H9 (cell line): ENCODE measurements around the gene CLN3. TPM values are rescaled to one million over a fixed set of nuclear protein-coding genes. Genes with fewer than 3 reads are reported as not detected.
A peak's percentile ranks its signal among the peaks of the same experiment; 100 is the strongest.

Experiments
- DNase-seq: peaks from one replicate; pipeline ENCODE4 v3.0.0-alpha.2; 2017
- H2AFZ ChIP-seq: one replicate; pipeline ENCODE4 v1.6.1; 2013; ENCODE audit warnings: mild to moderate bottlenecking, low read length, control low read depth, moderate library complexity
- H2AK5ac ChIP-seq: 2 replicates; pipeline ENCODE4 v1.6.1; 2013; ENCODE audit warnings: low read length, control low read depth, mixed read lengths; ENCODE audit not compliant: insufficient read length
- H2BK120ac ChIP-seq: one replicate; pipeline ENCODE4 v1.6.1; 2013; ENCODE audit warnings: low read depth, mild to moderate bottlenecking, low read length, control low read depth, inconsistent platforms; ENCODE audit not compliant: poor library complexity, severe bottlenecking
- H2BK12ac ChIP-seq: 2 replicates; pipeline ENCODE4 v1.6.1; 2013; ENCODE audit warnings: low read length, control low read depth, mixed read lengths, low read depth; ENCODE audit not compliant: insufficient read length
- H2BK15ac ChIP-seq: 2 replicates; pipeline ENCODE4 v1.6.1; 2013; ENCODE audit warnings: low read depth, low read length, control low read depth
- H2BK20ac ChIP-seq: one replicate; pipeline ENCODE4 v1.6.1; 2013; ENCODE audit warnings: low read depth, mild to moderate bottlenecking, low read length, control low read depth, inconsistent platforms; ENCODE audit not compliant: poor library complexity, severe bottlenecking
- H2BK5ac ChIP-seq: 2 replicates; pipeline ENCODE4 v1.6.1; 2013; ENCODE audit warnings: low read length, control low read depth, mixed read lengths; ENCODE audit not compliant: insufficient read length
- H3K14ac ChIP-seq: 2 replicates; pipeline ENCODE4 v1.6.1; 2013; ENCODE audit warnings: low read length, control low read depth; ENCODE audit not compliant: insufficient read depth
- H3K18ac ChIP-seq: 2 replicates; pipeline ENCODE4 v1.6.1; 2013; ENCODE audit warnings: low read depth, mild to moderate bottlenecking, mixed read lengths, low read length, control low read depth; ENCODE audit not compliant: insufficient read length
- H3K23ac ChIP-seq: 2 replicates; pipeline ENCODE4 v1.6.1; 2013; ENCODE audit warnings: low read length, control low read depth, mixed read lengths, low read depth; ENCODE audit not compliant: insufficient read length
- H3K23me2 ChIP-seq: 2 replicates; pipeline ENCODE4 v1.6.1; 2013; ENCODE audit warnings: low read depth, mild to moderate bottlenecking, mixed read lengths, low read length, control low read depth; ENCODE audit not compliant: insufficient read length, poor library complexity, severe bottlenecking
- H3K27ac ChIP-seq: 2 replicates; pipeline ENCODE4 v1.5.1; 2013; ENCODE audit warnings: low read length, control low read depth, mixed read lengths, low read depth; ENCODE audit not compliant: insufficient read length
- H3K27me3 ChIP-seq: 2 replicates; pipeline ENCODE4 v1.6.1; 2013; ENCODE audit warnings: low read length, control low read depth, inconsistent platforms; ENCODE audit not compliant: insufficient read depth
- H3K4ac ChIP-seq: 2 replicates; pipeline ENCODE4 v1.6.1; 2013; ENCODE audit warnings: low read depth, mild to moderate bottlenecking, control low read depth, inconsistent platforms, low read length, moderate library complexity
- H3K4me1 ChIP-seq: 2 replicates; pipeline ENCODE4 v1.6.1; 2013; ENCODE audit warnings: low read length, control low read depth, inconsistent platforms; ENCODE audit not compliant: insufficient read depth
- H3K4me2 ChIP-seq: 2 replicates; pipeline ENCODE4 v1.6.1; 2013; ENCODE audit warnings: low read length, control low read depth, mixed read lengths; ENCODE audit not compliant: insufficient read length, insufficient read depth
- H3K56ac ChIP-seq: 2 replicates; pipeline ENCODE4 v1.6.1; 2013; ENCODE audit warnings: low read depth, mild to moderate bottlenecking, mixed read lengths, low read length, control low read depth; ENCODE audit not compliant: insufficient read length
- H3K79me1 ChIP-seq: 2 replicates; pipeline ENCODE4 v1.6.1; 2013; ENCODE audit warnings: low read depth, mild to moderate bottlenecking, moderate library complexity, low read length, control low read depth, inconsistent platforms; ENCODE audit not compliant: insufficient read depth, poor library complexity, severe bottlenecking
- H3K79me2 ChIP-seq: 2 replicates; pipeline ENCODE4 v1.6.1; 2013; ENCODE audit warnings: low read length, control low read depth, inconsistent platforms; ENCODE audit not compliant: insufficient read depth
- H3K9ac ChIP-seq: 2 replicates; pipeline ENCODE4 v1.6.1; 2013; ENCODE audit warnings: low read length, control low read depth, mixed read lengths; ENCODE audit not compliant: insufficient read length; ENCODE audit errors: extremely low read depth
- H3K9me3 ChIP-seq: one replicate; pipeline ENCODE4 v1.6.1; 2013; ENCODE audit warnings: low read depth, low read length, inconsistent platforms; ENCODE audit not compliant: control insufficient read depth
- H3T11ph ChIP-seq: one replicate; pipeline ENCODE4 v1.6.1; 2013; ENCODE audit warnings: mild to moderate bottlenecking, low read length, control low read depth, inconsistent platforms
- H4K20me1 ChIP-seq: one replicate; pipeline ENCODE4 v1.6.1; 2013; ENCODE audit not compliant: control insufficient read depth, insufficient read length, insufficient read depth
- H4K5ac ChIP-seq: 2 replicates; pipeline ENCODE4 v1.6.1; 2013; ENCODE audit warnings: low read depth, mild to moderate bottlenecking, mixed read lengths, low read length, control low read depth; ENCODE audit not compliant: insufficient read length
- H4K8ac ChIP-seq: replicated peaks from 2 replicates; pipeline ENCODE4 v1.6.1; 2013; ENCODE audit warnings: low read length, control low read depth, mixed read lengths, low read depth; ENCODE audit not compliant: insufficient read length
- H4K91ac ChIP-seq: 2 replicates; pipeline ENCODE4 v1.6.1; 2013; ENCODE audit warnings: low read depth, mild to moderate bottlenecking, moderate library complexity, mixed read lengths, low read length, control low read depth; ENCODE audit not compliant: insufficient read length
- H3K27ac Mint-ChIP-seq, 3 experiments: 2 replicates in 2 of 3; 3 replicates in 1 of 3; pipeline ENCODE4 v1.8.0; 2020 to 2021; ENCODE audit warnings: mixed read lengths in 3 of 3, mild to moderate bottlenecking in 1 of 3, moderate library complexity in 1 of 3
- H3K27me3 Mint-ChIP-seq: 2 replicates; pipeline ENCODE4 v1.8.0; 2021; ENCODE audit warnings: low read depth, mild to moderate bottlenecking, moderate library complexity, mixed read lengths
- H3K36me3 Mint-ChIP-seq, 3 experiments: 2 replicates in 2 of 3; 3 replicates in 1 of 3; pipeline ENCODE4 v1.8.0; 2020 to 2021; ENCODE audit warnings: low read depth in 3 of 3, mixed read lengths in 3 of 3; ENCODE audit not compliant: insufficient read depth in 1 of 3
- H3K4me1 Mint-ChIP-seq, 2 experiments: 2 replicates each; pipeline ENCODE4 v1.8.0; 2020; ENCODE audit warnings: mixed read lengths in 2 of 2
- H3K4me3 Mint-ChIP-seq, 2 experiments: 2 replicates in 1 of 2; 3 replicates in 1 of 2; pipeline ENCODE4 v1.8.0; 2020 to 2021; ENCODE audit warnings: mild to moderate bottlenecking in 2 of 2, mixed read lengths in 2 of 2, moderate library complexity in 1 of 2
- H3K9me3 Mint-ChIP-seq, 2 experiments: 2 replicates in 1 of 2; 3 replicates in 1 of 2; pipeline ENCODE4 v1.8.0; 2020; ENCODE audit warnings: mild to moderate bottlenecking in 2 of 2, mixed read lengths in 2 of 2, moderate library complexity in 1 of 2
- CTCF ChIP-seq: fragments of 200-600 bp; sonication (generic); conservative IDR thresholded peaks from 3 replicates; pipeline ENCODE4 v1.8.0; 2021; ENCODE audit warnings: antibody characterized with exemption, mild to moderate bottlenecking
- WGBS: extraction: QIAGEN DNeasy Blood & Tissue Kit; methylation state at CpG from one replicate; pipeline ENCODE4 v1.1.7; 2013; ENCODE audit warnings: missing lambda C conversion rate, low lambda C conversion rate, mixed read lengths; ENCODE audit not compliant: insufficient read length; ENCODE audit errors: extremely low coverage; 5-methylcytosine and 5-hydroxymethylcytosine counted together
- total RNA-seq: library from RNA; stranded (reverse); gene quantifications from 2 replicates; pipeline ENCODE4 v1.2.1, GENCODE V29; 2021

Gene CLN3
- total RNA-seq, 1 experiment from 2014 or later = 21.4 TPM

GRCh38 chr16:28537076-28537475 is 45.2 kb upstream of the CLN3 start:
- H3K14ac ChIP-seq = no peak overlapping the region
- H2BK120ac ChIP-seq = no peak overlapping the region
- no peak overlapping the region for H3K18ac ChIP-seq
- Mint-ChIP-seq H3K27ac (no peak overlapping the region), H3K27me3 (peaks cover 4% of the 10 kb centered on the region), H3K36me3 (no peaks in the 10 kb centered on the region), H3K4me1 (peaks cover 3 to 9% of the 10 kb centered on the region in 2 experiments; a peak in 3 of 4 replicates), H3K4me3 (no peak overlapping the region), H3K9me3 (no peaks in the 10 kb centered on the region; a peak in 1 of 5 replicates)
- peak overlapping the region; percentile 68; the same call in 1 of the 2 replicates for H2BK15ac ChIP-seq
- whole genome bisulfite sequencing = no CpG with 5 or more reads among the region's 6 CpGs
- no peak for DNase-seq
- no peak overlapping the region for H3K4me2 ChIP-seq
- no peak overlapping the region for H4K8ac ChIP-seq
- H3K9me3 ChIP-seq = no peaks in the 10 kb centered on the region
- H3K9ac ChIP-seq = no peak overlapping the region
- H3T11ph ChIP-seq = no peak overlapping the region
- no peak overlapping the region for H3K23ac ChIP-seq
- no peak overlapping the region for H4K5ac ChIP-seq
- no peak overlapping the region for H2AFZ ChIP-seq
- no peak overlapping the region for H2BK12ac ChIP-seq
- H2BK5ac ChIP-seq = no peak overlapping the region
- no peak for TF ChIP-seq CTCF
- no peaks in the 10 kb centered on the region for H3K27me3 ChIP-seq
- no peak overlapping the region for H3K4ac ChIP-seq
- no peak overlapping the region for H3K56ac ChIP-seq
- H3K4me1 ChIP-seq = no peaks in the 10 kb centered on the region
- H2BK20ac ChIP-seq = no peak overlapping the region
- no peak overlapping the region for H3K27ac ChIP-seq
- H2AK5ac ChIP-seq = no peak overlapping the region
- H4K20me1 ChIP-seq = no peaks in the 10 kb centered on the region
- H3K79me2 ChIP-seq = no peaks in the 10 kb centered on the region
- H4K91ac ChIP-seq = no peak overlapping the region
- H3K23me2 ChIP-seq = no peaks in the 10 kb centered on the region
- no peaks in the 10 kb centered on the region for H3K79me1 ChIP-seq
